GM21423 (cell line): Measurements from ENCODE around the gene TNNT3.

Experiments
- ATAC-seq: cut with Tn5 transposase; IDR thresholded peaks from one replicate; pipeline ENCODE4 v1.9.1; 2021; ENCODE audit warnings: mild to moderate bottlenecking, moderate library complexity; ENCODE audit not compliant: unreplicated experiment

The TNNT3 gene

GRCh38 chr11:1893581-1894359, 25.7 kb upstream of the TNNT3 start:
- ATAC-seq, result no peak

GRCh38 chr11:1894759-1895158, 24.7 kb upstream of the TNNT3 start:
- no peak for ATAC-seq

GRCh38 chr11:1896468-1896867, 23.0 kb upstream of the TNNT3 start:
- no peak for ATAC-seq

GRCh38 chr11:1896923-1897322, 22.6 kb upstream of the TNNT3 start:
- no peak for ATAC-seq

GRCh38 chr11:1899090-1899489, 20.4 kb upstream of the TNNT3 start:
- ATAC-seq, result no peak

GRCh38 chr11:1899686-1900085, 19.8 kb upstream of the TNNT3 start:
- no peak for ATAC-seq

- ATAC-seq, result no peak
Observed at GRCh38 chr11:1906181-1906580, 13.3 kb upstream of the TNNT3 start.

- ATAC-seq, result no peak
Observed at GRCh38 chr11:1906611-1907423, 12.7 kb upstream of the TNNT3 start.

- ATAC-seq, result no peak
Observed at GRCh38 chr11:1908618-1909017, 10.9 kb upstream of the TNNT3 start.

GRCh38 chr11:1909524-1909923, 10.0 kb upstream of the TNNT3 start:
- ATAC-seq, result no peak

GRCh38 chr11:1912289-1912878, 7.1 kb upstream of the TNNT3 start:
- no peak for ATAC-seq

- ATAC-seq, result no peak
Observed at GRCh38 chr11:1913271-1914060, 6.0 kb upstream of the TNNT3 start.

GRCh38 chr11:1915795-1916131, 3.7 kb upstream of the TNNT3 start:
- ATAC-seq, result no peak

GRCh38 chr11:1916132-1916985, 3.1 kb upstream of the TNNT3 start:
- no peak for ATAC-seq

- no peak for ATAC-seq
Observed at GRCh38 chr11:1916986-1917522, 2.4 kb upstream of the TNNT3 start.

- no peak for ATAC-seq
Observed at GRCh38 chr11:1917523-1918435, 1.7 kb upstream of the TNNT3 start.

- no peak for ATAC-seq
Observed at GRCh38 chr11:1918436-1919315, 827 bp upstream of the TNNT3 start.
